ENCODE measurements around the gene DFFB. TPM values are rescaled to one million over a fixed set of nuclear protein-coding genes. Genes with fewer than 3 reads are reported as not detected.
"Not testable (repeated sequence)": the region's sequence is repeated elsewhere in the genome, so short reads cannot be mapped to it uniquely, and the experiment has no call there.

Gene DFFB
- 11.2 and 12.7 TPM in 2 replicates for total RNA-seq

- intact Hi-C loops (cut with micrococcal nuclease) = loop anchor here (1.0 kb wide), 2 partner anchors 43 to 61 kb away; partner anchors contain the start of genes C1orf174 and LRRC47
Measured at GRCh38 chr1:3856923-3857790, at the start of gene DFFB, which contains the start of gene CEP104. Gene DFFB (plus strand): TSS chr1:3857476. CDS start chr1:3857604, 128 bp downstream. Gene CEP104 (minus strand): TSS chr1:3857211. CDS start chr1:3852407, 4,804 bp downstream.

- intact Hi-C loops (cut with micrococcal nuclease) = no loop called here
Measured at GRCh38 chr1:3807769-3808168, 49.5 kb upstream of the DFFB start.

- intact Hi-C loops (cut with micrococcal nuclease) = no loop called here
Measured at GRCh38 chr1:3809680-3810079, 47.6 kb upstream of the DFFB start.

- intact Hi-C loops (cut with micrococcal nuclease) = not testable (repeated sequence)
Measured at GRCh38 chr1:3810149-3810761, 47.0 kb upstream of the DFFB start.

GRCh38 chr1:3811595-3811911 is 45.7 kb upstream of the DFFB start:
- intact Hi-C loops (cut with micrococcal nuclease) = no loop called here

- intact Hi-C loops (cut with micrococcal nuclease) = no loop called here
Measured at GRCh38 chr1:3814065-3814464, 43.2 kb upstream of the DFFB start.

- intact Hi-C loops (cut with micrococcal nuclease) = no loop called here
Measured at GRCh38 chr1:3814771-3815561, 42.3 kb upstream of the DFFB start.

GRCh38 chr1:3816331-3817137 is 40.7 kb upstream of the DFFB start:
- intact Hi-C loops (cut with micrococcal nuclease) = no loop called here

GRCh38 chr1:3817138-3817740 is 40.0 kb upstream of the DFFB start:
- intact Hi-C loops (cut with micrococcal nuclease) = no loop called here

- intact Hi-C loops (cut with micrococcal nuclease) = no loop called here
Measured at GRCh38 chr1:3817821-3818597, 39.3 kb upstream of the DFFB start.

GRCh38 chr1:3819771-3820200 is 37.5 kb upstream of the DFFB start:
- intact Hi-C loops (cut with micrococcal nuclease) = no loop called here

- intact Hi-C loops (cut with micrococcal nuclease) = no loop called here
Measured at GRCh38 chr1:3820316-3820715, 37.0 kb upstream of the DFFB start.

GRCh38 chr1:3821004-3821403 is 36.3 kb upstream of the DFFB start:
- intact Hi-C loops (cut with micrococcal nuclease) = no loop called here

- intact Hi-C loops (cut with micrococcal nuclease) = no loop called here
Measured at GRCh38 chr1:3821447-3821846, 35.8 kb upstream of the DFFB start.

GRCh38 chr1:3821908-3822307 is 35.4 kb upstream of the DFFB start:
- intact Hi-C loops (cut with micrococcal nuclease) = no loop called here

- intact Hi-C loops (cut with micrococcal nuclease) = no loop called here
Measured at GRCh38 chr1:3822421-3822820, 34.9 kb upstream of the DFFB start.

GRCh38 chr1:3824650-3825049 is 32.6 kb upstream of the DFFB start:
- intact Hi-C loops (cut with micrococcal nuclease) = no loop called here

- intact Hi-C loops (cut with micrococcal nuclease) = no loop called here
Measured at GRCh38 chr1:3825356-3825755, 31.9 kb upstream of the DFFB start.

- intact Hi-C loops (cut with micrococcal nuclease) = no loop called here
Measured at GRCh38 chr1:3827813-3828307, 29.4 kb upstream of the DFFB start.

- intact Hi-C loops (cut with micrococcal nuclease) = no loop called here
Measured at GRCh38 chr1:3828391-3828790, 28.9 kb upstream of the DFFB start.
